GM19455 (cell line): ENCODE data around the gene TMEM154.
A peak's percentile ranks its signal among the peaks of the same experiment; 100 is the strongest.

ENCODE experiments used
- ATAC-seq: cut with Tn5 transposase; IDR thresholded peaks from one replicate; pipeline ENCODE4 v1.9.1; 2021; ENCODE audit not compliant: unreplicated experiment

TMEM154 gene

GRCh38 chr4:152598454-152598853 lies 81.3 kb downstream of the TMEM154 start:
- no peak for ATAC-seq

- ATAC-seq, result peak; percentile 76
Measured at GRCh38 chr4:152594978-152595925, 84.5 kb downstream of the TMEM154 start.

- no peak for ATAC-seq
Measured at GRCh38 chr4:152594057-152594456, 85.7 kb downstream of the TMEM154 start.

- ATAC-seq, result no peak
Measured at GRCh38 chr4:152591876-152592275, 87.9 kb downstream of the TMEM154 start.

- no peak for ATAC-seq
Measured at GRCh38 chr4:152591396-152591795, 88.4 kb downstream of the TMEM154 start.

- no peak for ATAC-seq
Measured at GRCh38 chr4:152590179-152591031, 89.4 kb downstream of the TMEM154 start.

GRCh38 chr4:152588869-152589268 lies 90.9 kb downstream of the TMEM154 start:
- ATAC-seq, result no peak

- ATAC-seq, result no peak
Measured at GRCh38 chr4:152587127-152587526, 92.7 kb downstream of the TMEM154 start.

GRCh38 chr4:152586668-152587067 lies 93.1 kb downstream of the TMEM154 start:
- ATAC-seq, result no peak

- peak; percentile 63 for ATAC-seq
Measured at GRCh38 chr4:152585023-152585441, 94.8 kb downstream of the TMEM154 start.

GRCh38 chr4:152581536-152582160 lies 98.1 kb downstream of the TMEM154 start:
- no peak for ATAC-seq

- ATAC-seq, result no peak
Measured at GRCh38 chr4:152579916-152580315, 99.9 kb downstream of the TMEM154 start.

GRCh38 chr4:152579107-152579764 lies 100.6 kb downstream of the TMEM154 start:
- ATAC-seq, result no peak

GRCh38 chr4:152578670-152579069 lies 101.1 kb downstream of the TMEM154 start:
- ATAC-seq, result no peak

- peak; percentile 82 for ATAC-seq
Measured at GRCh38 chr4:152577708-152578396, 101.9 kb downstream of the TMEM154 start.

- no peak for ATAC-seq
Measured at GRCh38 chr4:152575533-152575932, 104.3 kb downstream of the TMEM154 start.

GRCh38 chr4:152573861-152574260 lies 105.9 kb downstream of the TMEM154 start:
- ATAC-seq, result no peak

GRCh38 chr4:152572417-152573086 lies 107.2 kb downstream of the TMEM154 start:
- no peak for ATAC-seq

- no peak for ATAC-seq
Measured at GRCh38 chr4:152571770-152572169, 108.0 kb downstream of the TMEM154 start.

GRCh38 chr4:152571296-152571695 lies 108.5 kb downstream of the TMEM154 start:
- no peak for ATAC-seq
